ENCODE measurements around the gene ST6GAL2. TPM values are rescaled to one million over a fixed set of nuclear protein-coding genes. Genes with fewer than 3 reads are reported as not detected.

ST6GAL2 gene
- total and polyA plus RNA-seq, 2 experiments from 2014 or later, result 0.46 to 0.57 TPM

- Histone ChIP-seq H3K27me3 (no peaks in the 10 kb centered on the region), H3K4me3 (no peak overlapping the region), H3K27ac (no peak overlapping the region), H3K9me3 (ENCODE audit: low read depth) (no peaks in the 10 kb centered on the region), H3K36me3 (no peaks in the 10 kb centered on the region), H3K4me1 (ENCODE audit: low read depth) (peaks cover 16% of the 10 kb centered on the region)
- TF ChIP-seq, protein P1, sequence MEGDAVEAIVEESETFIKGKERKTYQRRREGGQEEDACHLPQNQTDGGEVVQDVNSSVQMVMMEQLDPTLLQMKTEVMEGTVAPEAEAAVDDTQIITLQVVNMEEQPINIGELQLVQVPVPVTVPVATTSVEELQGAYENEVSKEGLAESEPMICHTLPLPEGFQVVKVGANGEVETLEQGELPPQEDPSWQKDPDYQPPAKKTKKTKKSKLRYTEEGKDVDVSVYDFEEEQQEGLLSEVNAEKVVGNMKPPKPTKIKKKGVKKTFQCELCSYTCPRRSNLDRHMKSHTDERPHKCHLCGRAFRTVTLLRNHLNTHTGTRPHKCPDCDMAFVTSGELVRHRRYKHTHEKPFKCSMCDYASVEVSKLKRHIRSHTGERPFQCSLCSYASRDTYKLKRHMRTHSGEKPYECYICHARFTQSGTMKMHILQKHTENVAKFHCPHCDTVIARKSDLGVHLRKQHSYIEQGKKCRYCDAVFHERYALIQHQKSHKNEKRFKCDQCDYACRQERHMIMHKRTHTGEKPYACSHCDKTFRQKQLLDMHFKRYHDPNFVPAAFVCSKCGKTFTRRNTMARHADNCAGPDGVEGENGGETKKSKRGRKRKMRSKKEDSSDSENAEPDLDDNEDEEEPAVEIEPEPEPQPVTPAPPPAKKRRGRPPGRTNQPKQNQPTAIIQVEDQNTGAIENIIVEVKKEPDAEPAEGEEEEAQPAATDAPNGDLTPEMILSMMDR (IDR thresholded peaks at IDR 0.05; ENCODE audit: low read depth, low read length), result no peak
- no peak for DNase-seq (ENCODE audit: low read depth in 1 of 2, low spot score in 1 of 2)
Measured at GRCh38 chr2:106851881-106852501, 34.0 kb downstream of the ST6GAL2 start.

GRCh38 chr2:106851087-106851874 lies 34.7 kb downstream of the ST6GAL2 start:
- Histone ChIP-seq H3K27me3 (no peaks in the 10 kb centered on the region), H3K27ac (peak overlapping the region; percentile 48), H3K4me1 (ENCODE audit: low read depth) (peaks cover 16% of the 10 kb centered on the region), H3K36me3 (no peaks in the 10 kb centered on the region), H3K9me3 (ENCODE audit: low read depth) (no peaks in the 10 kb centered on the region), H3K4me3 (no peak overlapping the region)
- peak in 1 of 2 donors; percentile 44 for DNase-seq (ENCODE audit: low read depth in 1 of 2, low spot score in 1 of 2)
- TF ChIP-seq, protein P1 (IDR thresholded peaks at IDR 0.05; ENCODE audit: low read depth, low read length), result no peak

DNA sequence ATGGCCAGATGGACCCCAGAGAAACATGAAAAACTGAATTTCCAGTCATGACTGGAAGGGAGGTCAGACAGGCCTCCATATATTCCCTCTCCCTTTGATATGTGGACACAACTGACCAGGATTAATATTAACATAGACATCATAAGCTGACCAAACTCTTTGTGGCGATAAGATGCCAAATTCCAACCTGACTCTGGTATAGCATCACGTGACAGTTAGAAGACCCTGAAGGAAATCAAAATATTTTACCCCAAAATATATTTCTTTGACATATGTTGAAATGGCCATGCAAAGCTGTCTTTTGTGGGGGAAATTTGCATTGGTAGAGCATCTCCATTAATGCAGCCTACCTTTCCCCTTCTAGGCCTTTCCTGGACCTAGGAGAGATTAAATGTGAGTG lies 36.7 kb downstream of the ST6GAL2 start:
- no peaks in the 10 kb centered on the region for H3K9me3 ChIP-seq (ENCODE audit: low read depth)
- peaks cover 16% of the 10 kb centered on the region for H3K4me1 ChIP-seq (ENCODE audit: low read depth)
- no peaks in the 10 kb centered on the region for H3K36me3 ChIP-seq
- no peak overlapping the region for H3K4me3 ChIP-seq
- TF ChIP-seq, protein P1 (IDR thresholded peaks at IDR 0.05; ENCODE audit: low read depth, low read length), result no peak
- no peak overlapping the region for H3K27ac ChIP-seq
- no peaks in the 10 kb centered on the region for H3K27me3 ChIP-seq
- no peak for DNase-seq (ENCODE audit: low read depth in 1 of 2, low spot score in 1 of 2)

DNA sequence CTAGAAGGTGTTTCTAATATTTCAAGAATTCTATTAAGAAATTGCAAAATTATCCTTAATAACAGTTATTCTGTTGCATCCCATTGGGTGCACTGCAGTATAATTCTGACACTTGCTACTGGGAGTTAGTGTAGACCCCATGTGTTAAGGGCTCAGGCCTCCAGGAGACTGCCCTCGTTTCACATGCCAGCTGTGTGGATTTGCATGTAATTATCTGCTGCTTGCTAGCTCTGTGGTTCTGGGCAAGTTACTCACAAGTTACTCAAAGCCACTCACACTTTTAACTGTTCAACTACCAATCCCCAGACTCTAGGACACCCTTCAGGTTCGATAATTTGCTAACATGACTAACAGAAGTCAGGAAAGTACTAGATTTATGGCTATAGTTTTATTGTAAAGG lies 38.6 kb downstream of the ST6GAL2 start:
- Histone ChIP-seq H3K27me3 (no peaks in the 10 kb centered on the region), H3K36me3 (no peaks in the 10 kb centered on the region), H3K4me1 (ENCODE audit: low read depth) (peaks cover 16% of the 10 kb centered on the region), H3K9me3 (ENCODE audit: low read depth) (no peaks in the 10 kb centered on the region), H3K4me3 (no peak overlapping the region), H3K27ac (no peak overlapping the region)
- DNase-seq (ENCODE audit: low read depth in 1 of 2, low spot score in 1 of 2), result no peak
- TF ChIP-seq, protein P1 (IDR thresholded peaks at IDR 0.05; ENCODE audit: low read depth, low read length), result no peak

DNA sequence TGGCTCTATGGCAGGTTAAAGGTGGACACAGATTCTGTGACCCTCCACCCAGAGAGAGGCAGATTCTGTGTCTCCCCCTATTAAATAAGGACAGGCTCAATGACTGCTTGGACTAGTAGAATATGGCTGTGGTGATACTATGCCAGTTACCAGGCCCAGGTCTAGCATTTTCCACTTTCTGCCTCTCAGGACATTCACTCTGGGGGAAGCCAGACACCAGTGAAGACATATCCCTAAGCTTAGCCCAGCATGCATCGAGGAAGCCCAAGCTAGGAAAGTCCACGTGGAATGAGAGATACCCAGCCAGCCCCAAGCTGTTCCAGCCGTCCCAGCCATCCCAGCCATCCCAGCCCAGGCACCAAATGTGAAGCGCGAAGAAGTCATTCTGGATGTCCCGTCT lies 40.3 kb downstream of the ST6GAL2 start:
- Histone ChIP-seq H3K4me3 (no peak overlapping the region), H3K36me3 (no peaks in the 10 kb centered on the region), H3K27me3 (no peaks in the 10 kb centered on the region), H3K27ac (no peak overlapping the region), H3K4me1 (ENCODE audit: low read depth) (peaks cover under 1% of the 10 kb centered on the region), H3K9me3 (ENCODE audit: low read depth) (no peaks in the 10 kb centered on the region)
- TF ChIP-seq, protein P1 (IDR thresholded peaks at IDR 0.05; ENCODE audit: low read depth, low read length), result no peak
- no peak for DNase-seq (ENCODE audit: low read depth in 1 of 2, low spot score in 1 of 2)
